ENCODE measurements around the gene GAS2L3. TPM values are rescaled to one million over a fixed set of nuclear protein-coding genes. Genes with fewer than 3 reads are reported as not detected.

The GAS2L3 gene
- total RNA-seq, 4 donors from 2014 or later = 2.4 to 10.2 (median 3.3) TPM

DNA sequence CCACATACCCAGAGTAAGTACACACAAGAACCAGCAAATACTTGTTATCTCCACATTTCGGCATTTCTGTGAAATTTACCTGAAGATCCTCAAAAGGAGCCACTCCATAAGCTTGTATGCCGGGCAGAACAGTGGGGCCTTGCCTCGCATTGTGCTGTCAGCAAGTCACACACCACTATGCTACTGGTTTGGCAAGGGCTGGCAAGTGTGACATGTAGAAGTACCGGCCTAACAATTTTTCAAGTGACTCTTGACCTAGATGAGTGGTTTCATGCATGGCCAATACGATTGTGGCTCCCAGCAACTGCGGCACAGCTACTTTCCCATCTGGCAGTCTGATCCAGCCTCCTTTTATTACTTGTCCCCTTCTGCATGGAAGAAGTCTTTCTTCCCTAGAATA lies 69.8 kb downstream of the GAS2L3 start:
- WGBS, 2 donors = 12 to 46% methylated on average over 6 of the region's 6 CpGs
- no peaks in the 10 kb centered on the region for H3K27me3 ChIP-seq
- peaks cover 17 to 21% of the 10 kb centered on the region in 2 donors for H3K4me1 ChIP-seq
- intact Hi-C loops (cut with DNase I) = no loop called here
- peak overlapping the region in 2 of 3 donors; percentile 44 to 58 for H3K27ac ChIP-seq
- H3K36me3 ChIP-seq = no peaks in the 10 kb centered on the region
- no peak overlapping the region for H3K4me3 ChIP-seq (replicated peaks in 1 of 3)
- H3K9me3 ChIP-seq = no peaks in the 10 kb centered on the region
- peak; percentile 86 to 88 for DNase-seq
- TF ChIP-seq CTCF (IDR thresholded peaks at IDR 0.05) (no peak), POLR2A (IDR thresholded peaks at IDR 0.05) (no peak)

- Histone ChIP-seq H3K4me3 (replicated peaks in 1 of 3) (no peak overlapping the region), H3K27ac (no peak overlapping the region), H3K9me3 (no peaks in the 10 kb centered on the region), H3K36me3 (no peaks in the 10 kb centered on the region), H3K4me1 (peaks cover 17 to 21% of the 10 kb centered on the region in 2 donors), H3K27me3 (no peaks in the 10 kb centered on the region)
- TF ChIP-seq CTCF (IDR thresholded peaks at IDR 0.05) = no peak
- no peak for TF ChIP-seq POLR2A (IDR thresholded peaks at IDR 0.05)
- DNase-seq = no peak
- 93 to 96% methylated on average over 8 of the region's 8 CpGs for WGBS, 2 donors
- intact Hi-C loops (cut with DNase I) = no loop called here
Observed at GRCh38 chr12:100646896-100647295, 73.4 kb downstream of the GAS2L3 start.

DNA sequence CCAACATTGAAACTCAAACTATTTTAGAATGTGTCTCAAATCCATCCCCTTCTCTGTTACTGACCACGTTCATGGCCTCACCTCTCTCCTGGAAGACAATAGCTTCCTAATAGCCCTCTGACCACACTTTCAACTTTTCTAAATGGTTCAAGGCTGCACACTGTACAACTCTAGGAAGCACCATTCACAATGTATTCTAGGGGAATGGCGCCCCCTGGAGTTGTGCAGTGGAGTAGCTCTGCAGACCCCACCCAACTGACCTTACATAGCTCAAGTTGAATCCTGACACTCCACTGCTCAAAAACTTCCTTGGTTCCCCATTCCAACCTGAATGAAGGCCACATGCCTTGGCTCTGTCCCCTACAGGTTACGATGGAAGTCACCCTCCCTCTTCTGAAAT lies 77.6 kb downstream of the GAS2L3 start:
- TF ChIP-seq CTCF (IDR thresholded peaks at IDR 0.05) = no peak
- TF ChIP-seq POLR2A (IDR thresholded peaks at IDR 0.05) = no peak
- intact Hi-C loops (cut with DNase I) = no loop called here
- H3K4me3 ChIP-seq (replicated peaks in 1 of 3) = no peak overlapping the region
- H3K9me3 ChIP-seq = no peaks in the 10 kb centered on the region
- H3K27ac ChIP-seq = no peak overlapping the region
- 83 to 93% methylated on average over 3 of the region's 3 CpGs for WGBS, 2 donors
- H3K4me1 ChIP-seq = no peaks in the 10 kb centered on the region
- H3K36me3 ChIP-seq = no peaks in the 10 kb centered on the region
- H3K27me3 ChIP-seq = no peaks in the 10 kb centered on the region
- no peak for DNase-seq

- TF ChIP-seq CTCF (IDR thresholded peaks at IDR 0.05) (no peak), POLR2A (IDR thresholded peaks at IDR 0.05) (no peak)
- DNase-seq = no peak
- intact Hi-C loops (cut with DNase I) = no loop called here
- no peaks in the 10 kb centered on the region for H3K27me3 ChIP-seq
- H3K4me1 ChIP-seq = no peaks in the 10 kb centered on the region
- no peaks in the 10 kb centered on the region for H3K36me3 ChIP-seq
- H3K9me3 ChIP-seq = no peaks in the 10 kb centered on the region
- H3K27ac ChIP-seq = no peak overlapping the region
- no peak overlapping the region for H3K4me3 ChIP-seq (replicated peaks in 1 of 3)
- 66 to 85% methylated on average over 4 of the region's 4 CpGs for WGBS, 2 donors
Observed at GRCh38 chr12:100651694-100652093, 78.2 kb downstream of the GAS2L3 start.

- intact Hi-C loops (cut with DNase I) = no loop called here
- Histone ChIP-seq H3K4me3 (replicated peaks in 1 of 3) (no peak overlapping the region), H3K36me3 (no peaks in the 10 kb centered on the region), H3K27ac (no peak overlapping the region), H3K27me3 (no peaks in the 10 kb centered on the region), H3K4me1 (no peaks in the 10 kb centered on the region), H3K9me3 (no peaks in the 10 kb centered on the region)
- WGBS, 2 donors = 89 to 95% methylated on average over 3 of the region's 3 CpGs
- no peak for TF ChIP-seq CTCF (IDR thresholded peaks at IDR 0.05)
- DNase-seq = no peak
Observed at GRCh38 chr12:100652488-100652887, 79.0 kb downstream of the GAS2L3 start.

All from thyroid gland (tissue), 4 donors.